ENCODE data around the gene MYRIP. TPM values are rescaled to one million over a fixed set of nuclear protein-coding genes. Genes with fewer than 3 reads are reported as not detected.

MYRIP gene
- polyA plus RNA-seq, 3 donors: not detected

DNA sequence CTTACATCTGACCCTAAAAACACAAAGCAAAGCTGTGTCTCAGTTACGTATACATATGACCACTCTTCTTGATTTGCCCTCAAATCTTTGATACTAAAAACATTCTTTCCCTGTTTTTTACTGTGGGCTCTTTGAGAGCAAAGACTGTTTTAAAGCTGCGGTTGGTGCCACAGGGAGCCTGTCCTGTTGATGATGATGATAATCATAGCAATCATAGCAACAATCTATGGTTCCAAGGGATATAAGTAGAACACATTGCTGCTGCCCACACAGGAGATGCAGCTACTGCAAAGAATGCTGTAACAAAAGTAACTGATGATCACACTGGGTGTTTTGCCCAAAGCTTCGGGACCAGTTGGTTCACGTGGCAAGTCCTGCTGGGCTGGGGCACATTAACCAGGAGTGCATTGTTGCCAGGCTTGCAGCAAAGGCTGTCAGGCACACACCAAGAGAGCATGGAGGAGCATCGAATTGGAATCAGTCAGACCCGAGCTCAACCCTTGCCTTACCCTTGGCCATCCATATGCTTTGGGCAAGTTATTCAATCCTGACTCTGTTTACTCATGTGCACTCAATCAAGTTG, 368.7 kb downstream of the MYRIP start:
- Histone ChIP-seq H3K4me3 (replicated peaks in 1 of 3; ENCODE audit: low read depth in 2 of 3, low read length in 3 of 3) (no peak overlapping the region), H3K27ac (ENCODE audit: low read depth in 1 of 2, low read length in 2 of 2) (no peak overlapping the region), H2AFZ (ENCODE audit: insufficient read depth, low read depth, low read length, poor library complexity, severe bottlenecking) (no peak overlapping the region), H3K4me2 (replicated peaks; ENCODE audit: extremely low read depth, low read length, poor library complexity, severe bottlenecking) (no peak overlapping the region), H3K9ac (ENCODE audit: insufficient read depth, low read length, poor library complexity, severe bottlenecking) (no peak overlapping the region), H3K4me1 (ENCODE audit: control insufficient read depth in 1 of 2, insufficient read depth in 2 of 2, low read length in 2 of 2) (no peaks in the 10 kb centered on the region), H4K20me1 (ENCODE audit: insufficient read depth, low read length) (no peaks in the 10 kb centered on the region), H3K36me3 (replicated peaks in 1 of 2; ENCODE audit: control insufficient read depth in 1 of 2, insufficient read depth in 2 of 2, low read length in 2 of 2) (no peaks in the 10 kb centered on the region), H3K27me3 (ENCODE audit: control insufficient read depth in 2 of 2, insufficient read depth in 2 of 2, low read length in 2 of 2) (no peaks in the 10 kb centered on the region), H3K79me2 (ENCODE audit: insufficient read depth, low read length) (no peaks in the 10 kb centered on the region), H3K9me3 (replicated peaks in 1 of 2; ENCODE audit: control insufficient read depth in 1 of 2, insufficient read depth in 1 of 2, low read length in 2 of 2) (no peaks in the 10 kb centered on the region)
- Mint-ChIP-seq H3K4me1 (no peaks in the 10 kb centered on the region), H3K9me3 (no peaks in the 10 kb centered on the region), H3K27me3 (ENCODE audit: low read depth in 3 of 3) (peaks cover 0 to 7% (median 0%) of the 10 kb centered on the region in 3 donors), H3K4me3 (no peak overlapping the region), H3K36me3 (no peaks in the 10 kb centered on the region), H3K27ac (no peak overlapping the region)
- no peak for DNase-seq
- 97% methylated on average over 4 of the region's 6 CpGs for WGBS (ENCODE audit: insufficient coverage)
- TF ChIP-seq, protein P1, sequence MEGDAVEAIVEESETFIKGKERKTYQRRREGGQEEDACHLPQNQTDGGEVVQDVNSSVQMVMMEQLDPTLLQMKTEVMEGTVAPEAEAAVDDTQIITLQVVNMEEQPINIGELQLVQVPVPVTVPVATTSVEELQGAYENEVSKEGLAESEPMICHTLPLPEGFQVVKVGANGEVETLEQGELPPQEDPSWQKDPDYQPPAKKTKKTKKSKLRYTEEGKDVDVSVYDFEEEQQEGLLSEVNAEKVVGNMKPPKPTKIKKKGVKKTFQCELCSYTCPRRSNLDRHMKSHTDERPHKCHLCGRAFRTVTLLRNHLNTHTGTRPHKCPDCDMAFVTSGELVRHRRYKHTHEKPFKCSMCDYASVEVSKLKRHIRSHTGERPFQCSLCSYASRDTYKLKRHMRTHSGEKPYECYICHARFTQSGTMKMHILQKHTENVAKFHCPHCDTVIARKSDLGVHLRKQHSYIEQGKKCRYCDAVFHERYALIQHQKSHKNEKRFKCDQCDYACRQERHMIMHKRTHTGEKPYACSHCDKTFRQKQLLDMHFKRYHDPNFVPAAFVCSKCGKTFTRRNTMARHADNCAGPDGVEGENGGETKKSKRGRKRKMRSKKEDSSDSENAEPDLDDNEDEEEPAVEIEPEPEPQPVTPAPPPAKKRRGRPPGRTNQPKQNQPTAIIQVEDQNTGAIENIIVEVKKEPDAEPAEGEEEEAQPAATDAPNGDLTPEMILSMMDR (IDR thresholded peaks at IDR 0.05): no peak
- intact Hi-C loops (cut with micrococcal nuclease): no loop called here

DNA sequence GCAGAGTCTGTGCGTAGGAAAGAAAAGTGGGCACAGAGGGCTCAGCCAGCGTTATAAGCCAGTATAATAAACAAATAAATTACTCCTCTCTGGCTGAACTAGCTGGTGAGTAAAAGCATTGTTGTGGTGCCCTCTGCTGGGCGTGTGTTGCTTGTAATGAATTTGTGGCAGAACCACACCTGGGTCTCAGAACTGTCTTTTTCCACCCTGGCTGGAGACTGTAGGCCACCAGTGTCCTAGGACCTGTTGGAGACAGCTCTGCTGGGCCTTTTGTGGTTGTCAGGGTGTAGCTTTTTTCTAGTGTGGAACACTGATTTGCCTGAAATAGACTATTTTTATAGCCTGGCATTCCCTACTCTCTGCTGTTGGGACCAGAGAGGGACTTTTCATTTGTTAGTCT, 369.6 kb downstream of the MYRIP start:
- Mint-ChIP-seq H3K9me3 (no peaks in the 10 kb centered on the region), H3K27ac (no peak overlapping the region), H3K36me3 (no peaks in the 10 kb centered on the region), H3K4me1 (no peaks in the 10 kb centered on the region), H3K27me3 (ENCODE audit: low read depth in 3 of 3) (peaks cover 0 to 7% (median 0%) of the 10 kb centered on the region in 3 donors), H3K4me3 (no peak overlapping the region)
- TF ChIP-seq, protein P1 (IDR thresholded peaks at IDR 0.05): peak; percentile 65
- no peak overlapping the region for H3K27ac ChIP-seq (ENCODE audit: low read depth in 1 of 2, low read length in 2 of 2)
- no peak overlapping the region for H3K4me3 ChIP-seq (replicated peaks in 1 of 3; ENCODE audit: low read depth in 2 of 3, low read length in 3 of 3)
- no peak overlapping the region for H3K9ac ChIP-seq (ENCODE audit: insufficient read depth, low read length, poor library complexity, severe bottlenecking)
- 0% methylated on average over 1 of the region's 3 CpGs for WGBS (ENCODE audit: insufficient coverage)
- H3K9me3 ChIP-seq (replicated peaks in 1 of 2; ENCODE audit: control insufficient read depth in 1 of 2, insufficient read depth in 1 of 2, low read length in 2 of 2): no peaks in the 10 kb centered on the region
- no peaks in the 10 kb centered on the region for H4K20me1 ChIP-seq (ENCODE audit: insufficient read depth, low read length)
- no peak overlapping the region for H2AFZ ChIP-seq (ENCODE audit: insufficient read depth, low read depth, low read length, poor library complexity, severe bottlenecking)
- no peak overlapping the region for H3K4me2 ChIP-seq (replicated peaks; ENCODE audit: extremely low read depth, low read length, poor library complexity, severe bottlenecking)
- H3K36me3 ChIP-seq (replicated peaks in 1 of 2; ENCODE audit: control insufficient read depth in 1 of 2, insufficient read depth in 2 of 2, low read length in 2 of 2): no peaks in the 10 kb centered on the region
- no peaks in the 10 kb centered on the region for H3K4me1 ChIP-seq (ENCODE audit: control insufficient read depth in 1 of 2, insufficient read depth in 2 of 2, low read length in 2 of 2)
- DNase-seq: peak in 1 of 3 donors; percentile 5
- no peaks in the 10 kb centered on the region for H3K79me2 ChIP-seq (ENCODE audit: insufficient read depth, low read length)
- intact Hi-C loops (cut with micrococcal nuclease): no loop called here
- H3K27me3 ChIP-seq (ENCODE audit: control insufficient read depth in 2 of 2, insufficient read depth in 2 of 2, low read length in 2 of 2): no peaks in the 10 kb centered on the region
